CD4-positive, alpha-beta T cell treated with Interleukin-21 for 1 hour (primary cell): Measurements from ENCODE around the gene NPC1L1.
A peak's percentile ranks its signal among the peaks of the same experiment; 100 is the strongest.

Experiments
- DNase-seq: peaks from one replicate; pipeline ENCODE4 v3.0.0-alpha.2; 2020

NPC1L1 gene

GRCh38 chr7:44505595-44505994, 35.5 kb downstream of the NPC1L1 start:
- DNase-seq, result no peak

- no peak for DNase-seq
Observed at GRCh38 chr7:44498230-44498954, 42.7 kb downstream of the NPC1L1 start.

GRCh38 chr7:44497155-44498027, 43.7 kb downstream of the NPC1L1 start:
- DNase-seq, result no peak

GRCh38 chr7:44496385-44496784, 44.7 kb downstream of the NPC1L1 start:
- no peak for DNase-seq

- no peak for DNase-seq
Observed at GRCh38 chr7:44494960-44495359, 46.2 kb downstream of the NPC1L1 start.

GRCh38 chr7:44491229-44491628, 49.9 kb downstream of the NPC1L1 start:
- no peak for DNase-seq

GRCh38 chr7:44490351-44491200, 50.6 kb downstream of the NPC1L1 start, which contains the start of gene NUDCD3:
TSS of gene NUDCD3 (minus strand) at chr7:44490658. CDS start at chr7:44490600, 58 bp downstream.
- peak; percentile 88 for DNase-seq

GRCh38 chr7:44489955-44490350, 51.2 kb downstream of the NPC1L1 start:
- peak; percentile 56 for DNase-seq

GRCh38 chr7:44488955-44489354, 52.2 kb downstream of the NPC1L1 start:
- no peak for DNase-seq

GRCh38 chr7:44486693-44487092, 54.4 kb downstream of the NPC1L1 start:
- no peak for DNase-seq

- DNase-seq, result no peak
Observed at GRCh38 chr7:44486001-44486400, 55.1 kb downstream of the NPC1L1 start.

- DNase-seq, result no peak
Observed at GRCh38 chr7:44484482-44485313, 56.4 kb downstream of the NPC1L1 start.

GRCh38 chr7:44482502-44483485, 58.3 kb downstream of the NPC1L1 start:
- no peak for DNase-seq

- DNase-seq, result no peak
Observed at GRCh38 chr7:44477938-44478337, 63.2 kb downstream of the NPC1L1 start.

GRCh38 chr7:44477063-44477830, 63.9 kb downstream of the NPC1L1 start:
- peak; percentile 76 for DNase-seq

GRCh38 chr7:44476313-44476712, 64.8 kb downstream of the NPC1L1 start:
- DNase-seq, result no peak

GRCh38 chr7:44473295-44473694, 67.8 kb downstream of the NPC1L1 start:
- no peak for DNase-seq

GRCh38 chr7:44472843-44473242, 68.3 kb downstream of the NPC1L1 start:
- DNase-seq, result no peak

GRCh38 chr7:44471850-44472249, 69.3 kb downstream of the NPC1L1 start:
- DNase-seq, result no peak

- no peak for DNase-seq
Observed at GRCh38 chr7:44471436-44471835, 69.7 kb downstream of the NPC1L1 start.
